NT2/D1 (cell line): ENCODE results near the gene RAB28.

Experiments
- SUZ12 ChIP-seq: IDR thresholded peaks from 2 replicates; pipeline ENCODE4 v1.6.1; 2011; ENCODE audit not compliant: insufficient read length, insufficient read depth; ENCODE audit errors: extremely low read depth
- YY1 ChIP-seq: IDR thresholded peaks from 2 replicates; pipeline ENCODE4 v1.6.1; 2011; ENCODE audit not compliant: insufficient read length, insufficient read depth
- ZNF274 ChIP-seq: IDR thresholded peaks from 2 replicates; pipeline ENCODE4 v1.6.1; 2011; ENCODE audit warnings: mild to moderate bottlenecking, low read depth, low read length

GRCh38 chr4:13365195-13365594 lies 118.9 kb downstream of the RAB28 start:
- TF ChIP-seq YY1 (no peak), ZNF274 (no peak), SUZ12 (no peak)
